MM.1S (cell line): ENCODE results near the gene PTPRR.

ENCODE experiments used
- CTCF ChIP-seq: fragments of 300-600 bp; sonication (generic); IDR thresholded peaks from 2 replicates; pipeline ENCODE4 v1.5.1; 2016; ENCODE audit warnings: antibody characterized with exemption, low read length, mixed read lengths
- EZH2 ChIP-seq: fragments of 300-600 bp; sonication (generic); optimal IDR thresholded peaks from 2 replicates; pipeline ENCODE3; 2017; ENCODE audit warnings: low read depth, mild to moderate bottlenecking, antibody characterized with exemption, low read length, mixed read lengths
- EZH2phosphoT487 ChIP-seq: fragments of 300-600 bp; sonication (generic); IDR thresholded peaks from 2 replicates; pipeline ENCODE4 v1.6.1; 2018; ENCODE audit warnings: antibody characterized with exemption, low read length

GRCh38 chr12:70835948-70836347 is 84.6 kb downstream of the PTPRR start:
- no peak for TF ChIP-seq CTCF
- no peak for TF ChIP-seq EZH2
- no peak for TF ChIP-seq EZH2phosphoT487
